SK-N-SH (cell line): ENCODE measurements around the gene AFMID.

Experiments
- MXI1 ChIP-seq: IDR thresholded peaks from 2 replicates; pipeline ENCODE4 v1.6.1; 2012; ENCODE audit warnings: mild to moderate bottlenecking, low read depth, low read length, improper control_type of control experiment
- POLR2AphosphoS5 ChIP-seq: IDR thresholded peaks from 2 replicates; pipeline ENCODE4 v1.6.1; 2012; ENCODE audit warnings: low read depth, low read length
- RAD21 ChIP-seq: IDR thresholded peaks from 2 replicates; pipeline ENCODE4 v1.6.1; 2012; ENCODE audit warnings: mild to moderate bottlenecking, low read length
- TEAD4 ChIP-seq: IDR thresholded peaks from 2 replicates; pipeline ENCODE4 v1.4.0; 2012; ENCODE audit warnings: mild to moderate bottlenecking, borderline replicate concordance; ENCODE audit not compliant: insufficient read depth
- TF ChIP-seq, protein P1 (sequence below): fragments of 200-600 bp; sonication (generic); IDR thresholded peaks from 2 replicates; pipeline ENCODE4 v1.6.1; 2017; ENCODE audit warnings: antibody characterized with exemption, mild to moderate bottlenecking, moderate library complexity

DNA sequence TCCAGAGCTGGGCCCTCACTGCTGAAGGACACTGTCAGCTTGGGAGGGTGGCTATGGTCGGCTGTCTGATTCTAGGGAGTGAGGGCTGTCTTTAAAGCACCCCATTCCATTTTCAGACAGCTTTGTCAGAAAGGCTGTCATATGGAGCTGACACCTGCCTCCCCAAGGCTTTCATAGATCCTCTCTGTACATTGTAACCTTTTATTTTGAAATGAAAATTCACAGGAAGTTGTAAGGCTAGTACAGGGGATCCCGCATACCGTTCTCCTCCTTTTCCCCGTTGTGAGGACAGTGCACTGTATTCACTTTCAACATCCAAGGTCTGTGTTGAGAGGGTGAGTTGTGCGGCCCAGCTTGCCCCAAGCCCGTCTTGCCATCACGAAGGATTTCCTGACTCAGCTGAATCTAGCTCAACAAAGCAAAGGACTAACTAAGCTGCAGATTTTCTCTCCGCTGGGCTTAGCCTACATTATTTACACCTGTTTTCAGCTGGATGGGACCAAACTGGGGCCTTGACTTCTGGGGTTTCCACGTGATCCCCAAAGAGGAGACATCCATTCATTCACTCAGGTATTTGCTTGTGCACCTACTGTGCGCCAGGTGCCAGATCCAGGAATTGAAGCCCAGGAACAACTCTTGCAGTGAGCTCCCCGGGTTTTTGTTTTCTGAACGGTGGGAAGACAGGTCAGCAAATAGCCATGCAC lies 39.0 kb downstream of the AFMID start:
- no peak for TF ChIP-seq TEAD4
- TF ChIP-seq POLR2AphosphoS5 = no peak
- TF ChIP-seq, protein P1, sequence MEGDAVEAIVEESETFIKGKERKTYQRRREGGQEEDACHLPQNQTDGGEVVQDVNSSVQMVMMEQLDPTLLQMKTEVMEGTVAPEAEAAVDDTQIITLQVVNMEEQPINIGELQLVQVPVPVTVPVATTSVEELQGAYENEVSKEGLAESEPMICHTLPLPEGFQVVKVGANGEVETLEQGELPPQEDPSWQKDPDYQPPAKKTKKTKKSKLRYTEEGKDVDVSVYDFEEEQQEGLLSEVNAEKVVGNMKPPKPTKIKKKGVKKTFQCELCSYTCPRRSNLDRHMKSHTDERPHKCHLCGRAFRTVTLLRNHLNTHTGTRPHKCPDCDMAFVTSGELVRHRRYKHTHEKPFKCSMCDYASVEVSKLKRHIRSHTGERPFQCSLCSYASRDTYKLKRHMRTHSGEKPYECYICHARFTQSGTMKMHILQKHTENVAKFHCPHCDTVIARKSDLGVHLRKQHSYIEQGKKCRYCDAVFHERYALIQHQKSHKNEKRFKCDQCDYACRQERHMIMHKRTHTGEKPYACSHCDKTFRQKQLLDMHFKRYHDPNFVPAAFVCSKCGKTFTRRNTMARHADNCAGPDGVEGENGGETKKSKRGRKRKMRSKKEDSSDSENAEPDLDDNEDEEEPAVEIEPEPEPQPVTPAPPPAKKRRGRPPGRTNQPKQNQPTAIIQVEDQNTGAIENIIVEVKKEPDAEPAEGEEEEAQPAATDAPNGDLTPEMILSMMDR = no peak
- TF ChIP-seq MXI1 = no peak
- TF ChIP-seq RAD21 = no peak
